Ramos (cell line): ENCODE measurements around the gene SGSH.
"Not testable (repeated sequence)": the region's sequence is repeated elsewhere in the genome, so short reads cannot be mapped to it uniquely, and the experiment has no call there.

Experiments used
- in situ Hi-C: fragments of 300-500 bp; cut with MboI; formaldehyde crosslinking; loops from one replicate; pipeline ENCODE4 v1.14.3; 2022; ENCODE audit warnings: low sequenced_read_pairs; ENCODE audit not compliant: unreplicated experiment

The SGSH gene

DNA sequence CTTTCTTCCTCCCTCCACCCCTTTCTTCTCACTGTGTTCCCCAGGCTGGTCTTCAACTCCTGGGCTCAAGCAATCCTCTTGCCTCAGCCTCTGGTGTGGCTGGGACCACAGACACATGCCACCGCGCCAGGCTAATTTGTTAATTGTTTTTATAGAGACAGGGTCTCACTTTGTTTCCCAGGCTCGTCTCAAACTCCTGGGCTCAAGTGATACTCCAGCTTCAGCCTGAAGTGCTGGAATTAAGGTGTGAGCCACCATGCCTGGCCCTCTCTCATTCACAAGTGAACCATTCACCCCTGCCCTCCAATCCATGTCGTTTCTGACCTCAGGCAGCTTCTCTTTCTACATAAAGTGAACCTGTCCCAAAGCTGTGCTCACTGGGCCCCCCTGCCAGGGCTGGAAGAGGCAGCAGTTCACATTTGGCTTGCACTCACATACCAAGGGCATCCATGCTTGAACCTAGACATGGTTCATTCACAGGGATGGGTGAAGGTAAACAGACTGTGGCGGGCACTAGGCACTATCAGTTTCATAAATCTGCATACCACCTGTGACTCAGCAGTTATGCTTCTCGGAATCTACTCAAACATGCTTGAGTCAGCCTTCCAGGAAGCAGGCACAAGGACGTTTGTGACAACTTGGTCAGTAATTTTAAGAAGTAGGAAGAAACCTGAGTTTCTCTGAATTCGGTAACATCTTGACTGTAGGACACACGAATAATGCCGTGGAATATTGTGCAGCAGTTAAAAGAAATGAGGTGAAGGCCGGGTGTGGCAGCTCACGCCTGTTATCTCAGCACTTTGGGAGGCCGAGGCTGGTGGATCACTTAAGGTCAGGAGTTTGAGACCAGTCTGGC, 34.5 kb upstream of the SGSH start:
- in situ Hi-C loops: no loop called here

DNA sequence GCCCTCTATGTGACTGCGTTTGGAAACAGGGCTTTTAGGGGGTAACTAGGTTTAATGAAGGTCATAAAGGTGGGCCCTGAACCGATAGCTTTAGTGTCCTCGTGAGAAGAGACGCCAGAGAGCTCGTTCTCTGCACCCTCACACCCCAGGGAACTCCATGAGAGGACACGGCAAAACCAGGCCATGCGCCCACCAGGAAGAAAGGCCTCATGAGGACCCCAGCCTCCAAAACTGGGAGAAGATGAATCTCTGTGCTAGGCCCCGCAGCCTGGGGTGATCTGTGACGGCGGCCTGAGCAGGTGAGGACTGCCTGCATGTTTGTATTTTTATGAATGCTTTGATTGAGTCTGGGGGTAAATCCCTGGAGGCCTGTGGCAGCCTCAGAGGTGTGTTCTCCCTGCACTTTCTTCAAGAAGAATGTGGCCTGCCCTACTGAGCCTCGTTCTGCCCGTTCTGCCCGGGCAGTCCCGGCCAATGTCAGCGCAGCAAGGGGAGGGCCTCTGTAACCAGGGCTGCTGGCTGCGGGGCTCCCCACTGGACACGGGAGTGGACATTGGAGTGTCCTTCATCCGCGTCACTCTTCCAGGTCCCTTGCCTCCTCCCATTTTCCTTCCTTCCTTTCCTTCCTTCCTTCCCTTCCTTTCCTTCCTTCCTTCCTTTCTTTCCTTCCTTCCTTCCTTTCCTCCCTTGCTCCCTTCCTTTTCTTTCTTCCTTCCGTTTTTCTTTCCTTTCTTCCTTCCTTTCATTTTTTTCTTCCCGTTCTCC, 33.7 kb upstream of the SGSH start:
- in situ Hi-C loops: no loop called here

DNA sequence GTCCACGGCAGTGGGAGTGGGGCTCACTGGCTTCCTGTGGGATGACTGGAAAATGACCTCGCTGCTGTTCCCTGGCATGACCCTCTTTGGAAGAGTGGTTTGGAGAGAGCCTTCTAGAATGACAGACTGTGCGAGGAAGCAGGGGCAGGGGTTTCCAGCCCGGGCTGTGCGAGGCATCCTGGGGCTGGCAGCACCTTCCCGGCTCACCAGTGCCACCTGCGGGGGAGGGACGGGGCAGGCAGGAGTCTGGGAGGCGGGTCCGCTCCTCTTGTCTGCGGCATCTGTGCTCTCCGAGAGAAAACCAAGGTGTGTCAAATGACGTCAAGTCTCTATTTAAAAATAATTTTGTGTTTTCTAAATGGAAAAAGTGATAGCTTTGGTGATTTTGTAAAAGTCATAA, 32.7 kb upstream of the SGSH start:
- in situ Hi-C loops: no loop called here

DNA sequence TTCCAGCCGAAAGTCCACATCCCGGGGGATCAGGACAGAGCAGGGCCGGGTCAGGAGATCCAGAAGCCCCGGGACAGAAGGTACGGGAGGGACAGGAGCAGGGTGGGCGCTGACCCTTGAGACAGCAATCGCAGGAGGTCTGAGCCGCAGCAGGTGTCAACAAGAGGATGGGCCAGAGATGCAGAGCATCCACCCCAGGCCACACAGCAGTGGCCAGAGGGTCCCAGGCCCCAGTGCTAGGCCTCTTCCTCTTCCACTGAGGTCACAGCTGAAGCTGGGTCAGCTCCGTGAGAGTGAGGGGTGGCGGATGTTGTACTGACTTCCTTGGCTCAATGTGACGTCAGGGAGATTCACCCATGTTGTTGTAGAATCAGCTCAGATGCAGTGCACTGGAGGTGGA, 31.8 kb upstream of the SGSH start:
- in situ Hi-C loops: no loop called here

DNA sequence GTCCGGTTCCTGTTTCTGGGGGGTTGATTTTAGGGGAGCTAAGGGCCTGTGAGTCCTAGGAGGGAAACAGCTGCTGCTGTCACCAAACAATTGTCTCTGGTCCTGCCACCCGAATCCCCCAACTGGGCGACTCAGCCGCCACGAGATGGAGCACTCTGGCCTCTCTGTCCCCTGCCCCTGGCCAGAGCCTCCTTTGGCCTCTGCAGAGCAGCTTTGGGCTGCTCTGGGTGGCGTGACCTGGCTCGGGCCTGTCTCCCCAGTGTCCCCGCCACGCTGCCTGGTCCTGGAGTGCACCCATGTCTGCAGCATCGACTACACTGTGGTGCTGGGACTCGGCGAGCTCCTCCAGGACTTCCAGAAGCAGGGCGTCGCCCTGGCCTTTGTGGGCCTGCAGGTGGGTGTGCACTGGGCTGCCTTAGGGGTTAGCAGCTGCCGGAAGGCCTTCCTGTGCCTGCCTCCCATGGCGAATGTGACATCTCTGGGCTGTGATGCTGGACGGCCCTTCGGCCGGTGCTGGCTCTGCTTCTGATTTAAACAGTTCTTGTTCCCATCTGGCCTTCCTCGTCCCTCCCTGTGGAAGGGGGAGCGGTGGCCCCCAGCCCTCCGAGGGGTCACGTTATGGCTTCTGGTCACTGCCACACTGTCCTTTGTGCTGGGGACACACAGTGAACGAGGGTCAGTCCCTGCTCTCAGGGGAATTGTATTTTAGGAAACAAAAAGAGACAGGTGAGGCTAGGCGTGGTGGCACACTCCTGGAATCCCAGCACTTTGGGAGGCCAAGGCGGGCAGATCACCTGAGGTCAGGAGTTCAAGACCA, 29.0 kb upstream of the SGSH start:
- in situ Hi-C loops: no loop called here

DNA sequence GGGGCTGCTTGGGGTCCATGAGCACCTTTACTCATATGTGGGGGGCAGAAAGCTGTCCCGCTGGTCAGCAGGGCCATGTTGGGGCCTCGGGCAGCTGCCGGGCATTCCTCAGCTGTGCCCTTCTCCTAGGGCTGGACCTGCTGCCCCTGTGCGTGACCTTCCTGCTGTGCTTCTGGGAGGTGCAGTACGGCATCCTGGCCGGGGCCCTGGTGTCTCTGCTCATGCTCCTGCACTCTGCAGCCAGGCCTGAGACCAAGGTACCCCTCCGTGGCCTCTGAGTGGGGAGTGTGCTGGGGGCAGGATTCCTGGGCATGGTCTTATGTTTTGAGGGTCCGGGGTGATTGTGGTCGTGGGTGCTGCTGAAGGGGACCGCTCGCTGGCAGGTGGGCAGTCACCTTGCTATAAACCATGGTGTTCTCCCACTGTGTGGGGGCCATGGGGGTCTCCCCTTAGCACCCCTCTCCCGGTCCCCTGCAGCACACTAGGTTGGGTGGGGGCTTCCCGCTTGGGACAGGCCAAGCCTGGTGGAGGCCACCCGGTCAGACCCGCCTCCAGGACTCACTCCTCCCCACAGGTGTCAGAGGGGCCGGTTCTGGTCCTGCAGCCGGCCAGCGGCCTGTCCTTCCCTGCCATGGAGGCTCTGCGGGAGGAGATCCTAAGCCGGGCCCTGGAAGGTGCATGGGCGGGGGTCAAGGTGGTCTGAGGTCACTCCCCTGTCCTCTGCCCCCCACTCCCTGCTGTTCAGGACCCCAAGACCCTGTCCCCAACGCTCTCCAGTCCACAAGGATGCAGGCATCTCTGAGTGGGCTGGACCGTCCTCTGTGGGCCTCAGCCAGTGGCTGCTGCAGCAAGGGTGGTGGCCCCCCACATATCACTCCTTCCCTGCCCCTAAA, 28.1 kb upstream of the SGSH start:
- in situ Hi-C loops: no loop called here

DNA sequence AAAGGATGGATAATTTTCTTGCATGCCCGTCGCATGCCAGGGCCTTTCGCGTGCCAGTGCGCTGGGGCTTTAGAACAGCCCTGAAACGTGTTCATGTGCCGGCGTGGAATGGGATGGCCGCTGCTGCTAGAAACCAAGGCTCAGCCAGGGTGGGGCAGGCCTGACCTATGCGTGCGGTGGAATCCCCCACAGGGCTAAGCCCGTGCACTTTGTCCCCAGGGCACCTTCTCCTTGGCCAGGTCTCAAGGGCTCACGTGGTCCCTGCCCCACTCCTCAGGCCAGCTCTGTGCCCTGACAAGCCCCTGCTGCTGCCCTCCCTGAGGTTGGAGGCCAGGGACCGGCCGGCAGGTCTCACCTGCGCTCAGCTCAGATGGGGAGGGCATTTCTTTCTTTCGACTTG, 27.4 kb upstream of the SGSH start:
- in situ Hi-C loops: no loop called here

DNA sequence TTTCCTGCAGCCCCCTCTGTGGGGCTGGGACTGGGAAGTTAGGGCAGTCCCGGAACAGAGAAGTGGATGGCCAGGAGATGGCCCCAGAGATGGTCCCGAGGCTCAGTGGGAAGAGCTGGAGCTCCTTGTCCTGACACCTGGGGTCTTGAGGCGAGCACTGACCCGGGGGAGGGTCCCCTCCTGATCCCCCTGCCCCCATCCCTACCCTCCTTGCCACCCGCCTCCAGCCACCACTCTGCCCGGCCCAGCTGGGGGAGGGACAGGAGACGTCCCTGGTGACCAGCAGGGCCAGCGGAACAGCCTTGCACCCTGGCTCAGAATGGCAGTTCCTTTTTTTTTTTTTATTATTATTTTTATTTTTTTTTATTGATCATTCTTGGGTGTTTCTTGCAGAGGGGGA, 26.6 kb upstream of the SGSH start:
- in situ Hi-C loops: no loop called here

DNA sequence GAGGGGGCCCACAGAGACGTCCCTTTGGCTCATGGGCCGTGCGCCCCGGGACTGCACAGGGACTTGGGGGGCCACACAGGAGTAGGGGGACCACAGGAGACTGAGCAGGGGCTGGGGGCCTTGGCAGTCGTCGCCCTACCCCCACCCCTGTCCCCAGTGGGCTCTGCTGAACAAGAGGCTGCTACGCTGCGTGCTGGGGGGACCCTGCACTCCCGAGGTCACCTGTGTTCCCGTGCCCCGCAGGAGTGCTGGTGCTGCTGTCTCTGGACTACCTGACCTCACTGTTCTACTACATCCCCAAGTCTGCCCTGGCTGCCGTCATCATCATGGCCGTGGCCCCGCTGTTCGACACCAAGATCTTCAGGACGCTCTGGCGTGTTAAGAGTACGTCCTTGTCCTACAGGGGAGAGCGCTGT, 26.1 kb upstream of the SGSH start:
- in situ Hi-C loops: no loop called here

DNA sequence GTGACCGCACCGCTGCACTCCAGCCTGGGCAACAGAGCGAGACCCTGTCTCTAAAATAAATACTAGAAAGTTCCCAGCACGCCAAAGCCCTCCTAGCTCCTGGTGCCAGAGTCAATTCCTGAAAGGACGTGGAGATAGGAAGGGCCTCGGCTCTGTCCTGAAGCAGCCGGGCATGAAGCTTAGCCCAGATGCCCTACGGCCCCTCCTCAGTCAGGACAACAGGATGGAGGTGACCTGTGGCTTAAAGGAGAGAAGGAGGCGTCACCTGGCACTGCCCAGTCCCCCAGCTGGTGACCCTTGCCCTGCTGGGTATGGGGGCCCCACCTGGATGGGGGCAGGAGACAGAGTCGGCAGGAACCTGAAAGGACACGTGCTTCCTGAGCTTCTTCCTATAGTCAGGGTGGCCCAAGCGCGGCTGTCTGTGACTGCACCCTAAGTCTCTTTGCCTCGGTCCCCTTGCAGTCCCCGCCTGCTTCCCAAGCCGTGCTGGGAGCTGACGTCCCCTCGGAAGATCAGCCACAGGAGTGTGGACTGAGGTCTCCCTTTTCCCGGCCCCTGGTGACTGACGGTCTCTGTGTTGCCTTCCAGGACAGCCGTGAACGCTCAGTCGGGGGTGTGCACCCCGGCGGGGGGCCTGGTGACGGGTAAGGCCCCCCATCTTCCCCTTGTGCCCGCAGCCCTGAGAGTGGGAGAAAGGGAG, 25.6 kb upstream of the SGSH start:
- in situ Hi-C loops: no loop called here

DNA sequence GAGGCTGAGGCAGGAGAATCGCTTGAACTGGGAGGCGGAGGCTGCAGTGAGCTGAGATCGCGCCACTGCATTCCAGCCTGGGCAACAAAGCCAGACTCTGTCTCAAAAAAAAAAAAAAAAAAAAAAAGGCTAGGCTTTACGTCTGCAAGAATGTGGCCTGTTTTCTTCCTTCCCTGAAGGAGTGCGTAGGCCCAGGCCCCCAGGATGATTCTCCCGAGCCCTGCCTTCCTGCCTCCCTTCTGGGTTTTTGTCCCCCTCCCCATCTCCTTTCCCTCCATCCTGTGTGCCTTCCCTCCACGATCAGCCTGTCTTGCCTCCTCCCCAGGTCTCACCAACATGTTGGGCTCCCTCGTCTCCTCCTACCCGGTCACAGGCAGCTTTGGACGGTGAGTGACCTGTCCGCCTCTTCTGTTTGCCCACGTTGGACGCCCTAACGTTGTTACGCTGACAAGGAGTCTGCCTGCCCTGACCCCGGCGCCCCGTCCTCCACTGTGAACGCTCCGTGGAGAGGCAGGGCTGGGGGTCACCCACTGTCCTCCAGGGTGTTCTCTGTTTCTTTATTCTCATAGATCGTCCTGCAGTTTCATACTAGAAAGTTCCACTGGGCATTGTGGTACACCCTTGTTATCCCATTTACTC, 24.9 kb upstream of the SGSH start:
- in situ Hi-C loops: no loop called here

DNA sequence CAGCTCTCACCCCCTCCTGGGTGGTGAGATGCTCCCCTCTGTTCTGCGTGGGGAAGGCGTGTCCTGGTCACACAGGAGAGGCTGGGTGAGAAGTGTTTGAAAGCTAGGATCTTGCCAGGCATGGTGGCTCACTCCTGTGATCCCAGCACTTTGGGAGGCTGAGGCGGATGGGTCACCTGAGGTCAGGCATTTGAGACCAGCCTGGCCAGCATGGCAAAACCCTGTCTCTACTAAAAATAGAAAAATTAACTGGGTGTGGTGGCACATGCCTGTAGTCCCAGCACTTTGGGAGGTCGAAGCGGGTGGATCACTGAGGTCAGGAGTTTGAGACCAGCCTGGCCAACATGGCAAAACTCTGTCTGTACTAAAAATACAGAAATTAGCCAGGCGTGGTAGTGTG, 24.3 kb upstream of the SGSH start:
- in situ Hi-C loops: not testable (repeated sequence)

DNA sequence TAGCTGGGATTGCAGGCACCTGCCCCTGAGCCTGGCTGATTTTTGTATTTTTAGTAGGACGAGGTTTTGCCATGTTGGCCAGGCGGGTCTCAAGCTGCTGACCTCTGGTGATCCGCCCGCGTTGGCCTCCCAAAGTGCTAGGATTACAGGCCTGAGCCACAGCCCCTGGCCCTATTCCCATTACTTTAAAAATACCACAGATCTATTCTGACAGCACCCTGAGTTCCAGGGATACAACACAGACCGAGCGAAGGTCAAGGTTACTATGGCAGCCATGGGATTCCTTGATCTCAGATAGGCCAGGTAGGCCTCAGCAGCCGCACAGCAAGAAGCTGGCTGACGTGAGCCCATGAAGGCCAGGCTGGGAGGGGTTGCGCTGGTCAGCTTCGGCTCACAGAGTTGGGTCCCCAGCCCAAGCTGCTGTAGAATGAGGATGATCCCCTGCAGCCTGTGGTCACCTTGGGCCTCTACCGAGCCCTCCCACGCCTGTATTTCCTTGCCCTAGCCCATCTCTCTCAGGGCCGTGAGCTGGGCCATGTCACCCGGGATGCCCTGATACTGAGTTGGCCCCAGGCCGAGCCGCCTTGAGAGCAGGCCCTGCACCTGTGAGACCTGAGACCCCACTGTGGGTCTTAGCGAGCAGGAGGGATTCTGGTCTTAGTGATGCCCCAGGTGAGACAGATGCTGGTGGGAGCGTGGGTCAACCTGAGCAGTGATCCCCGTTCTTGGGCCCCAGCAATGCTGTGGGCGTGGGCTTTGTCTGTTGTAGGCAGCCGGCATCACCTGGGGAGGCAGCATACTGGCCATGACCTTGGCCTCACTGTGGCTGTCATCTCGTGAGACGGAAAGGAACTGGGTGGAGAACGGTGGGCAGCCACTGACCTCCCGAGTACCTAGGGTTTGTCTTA, 23.6 kb upstream of the SGSH start:
- in situ Hi-C loops: no loop called here

DNA sequence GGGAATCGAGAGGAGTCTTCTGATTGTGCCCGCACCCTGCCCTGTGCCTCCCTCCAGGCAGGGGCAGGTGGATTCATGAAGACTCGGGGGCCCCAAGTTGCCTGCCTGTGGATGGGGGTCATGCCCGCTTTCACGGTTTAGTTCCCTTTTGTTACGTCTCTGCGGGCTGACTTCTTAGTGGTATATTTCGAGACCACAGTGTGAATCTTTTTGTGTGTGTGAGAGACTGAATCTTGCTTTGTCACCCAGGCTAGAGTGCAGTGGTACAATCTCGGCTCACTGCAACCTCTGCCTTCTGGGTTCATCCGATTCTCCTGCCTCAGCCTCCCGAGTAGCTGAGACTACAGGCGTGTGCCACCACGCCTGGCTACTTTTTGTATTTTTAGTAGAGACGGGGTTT, 22.4 kb upstream of the SGSH start:
- in situ Hi-C loops: no loop called here

DNA sequence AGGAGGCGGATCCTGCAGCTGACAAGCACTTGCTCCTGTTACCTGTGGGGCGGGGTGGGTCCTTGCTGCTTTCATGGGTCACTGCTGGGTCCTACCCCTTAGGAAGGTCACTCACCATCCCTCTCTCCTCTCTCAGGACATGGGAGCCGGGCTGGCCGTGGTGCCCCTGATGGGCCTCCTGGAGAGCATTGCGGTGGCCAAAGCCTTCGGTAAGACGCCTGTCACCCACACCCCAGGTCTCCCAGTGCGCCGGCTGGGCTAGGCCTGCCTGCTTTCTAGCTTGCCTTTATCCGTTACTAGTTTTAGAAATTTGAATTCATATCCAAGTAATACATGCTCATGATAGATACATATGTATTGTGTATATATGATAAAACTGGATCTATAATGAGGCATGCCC, 17.3 kb upstream of the SGSH start:
- in situ Hi-C loops: no loop called here

DNA sequence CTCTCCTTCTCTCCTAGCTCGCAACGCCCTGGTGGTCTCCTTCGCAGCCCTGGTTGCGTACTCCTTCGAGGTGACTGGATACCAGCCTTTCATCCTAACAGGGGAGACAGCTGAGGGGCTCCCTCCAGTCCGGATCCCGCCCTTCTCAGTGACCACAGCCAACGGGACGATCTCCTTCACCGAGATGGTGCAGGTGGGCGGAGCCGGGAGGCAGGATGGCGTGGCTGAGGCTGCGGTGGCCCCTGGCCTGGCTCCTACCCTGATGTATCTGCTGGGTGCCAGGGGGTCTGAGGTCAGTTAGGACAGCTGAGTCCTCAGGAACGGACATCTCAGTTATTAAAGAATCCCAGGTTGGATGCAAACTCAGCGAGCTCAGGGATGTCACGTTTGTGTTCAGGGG, 16.8 kb upstream of the SGSH start:
- in situ Hi-C loops: no loop called here

DNA sequence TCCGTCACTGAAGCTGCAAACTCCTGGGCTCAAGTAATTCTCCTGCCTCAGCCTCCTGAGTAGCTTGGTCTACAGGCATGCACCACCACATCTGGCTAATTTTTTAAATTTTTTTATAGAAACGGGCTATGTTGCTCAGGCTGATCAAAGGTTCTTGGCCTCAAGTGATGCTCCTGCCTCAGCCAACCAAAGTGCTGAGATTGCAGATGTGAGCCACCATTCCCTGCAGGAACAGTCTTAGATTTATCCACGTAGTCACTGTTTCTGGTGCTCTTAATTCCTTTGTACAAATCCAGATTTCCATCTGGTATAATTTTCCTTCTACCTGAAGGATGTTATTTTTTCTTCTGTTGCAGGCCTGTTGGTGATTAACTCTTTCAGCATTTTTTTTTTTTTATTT, 13.1 kb upstream of the SGSH start:
- in situ Hi-C loops: no loop called here

DNA sequence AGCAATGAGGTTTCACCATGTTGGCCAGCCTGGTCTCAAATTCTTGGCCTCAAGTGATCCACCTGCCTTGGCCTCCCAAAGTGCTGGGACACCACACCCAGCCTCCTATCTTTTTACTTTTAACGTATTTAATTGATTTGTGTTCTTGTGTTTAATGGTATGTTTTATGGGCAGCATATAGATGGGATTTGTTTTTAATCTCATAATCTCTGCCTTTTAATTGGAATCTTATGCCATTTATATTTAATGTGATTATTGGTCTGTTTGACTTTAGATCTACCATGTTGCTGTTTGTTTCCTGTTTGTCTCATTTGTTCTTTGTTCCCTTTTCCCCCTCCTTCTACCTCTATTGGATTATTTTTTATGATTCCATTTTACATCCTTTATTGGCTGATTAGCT, 12.3 kb upstream of the SGSH start:
- in situ Hi-C loops: no loop called here
